HepG2 (cell line): ENCODE results near the gene S100A9. TPM values are rescaled to one million over a fixed set of nuclear protein-coding genes. Genes with fewer than 3 reads are reported as not detected.

ENCODE experiments used
- ATAC-seq: fragments of 200-7000 bp; cut with Tn5 transposase; 3 replicates; pipeline ENCODE4 v1.9.1; 2020; ENCODE audit warnings: mild to moderate bottlenecking, moderate library complexity
- BruUV-seq: library from RNA; stranded (reverse); fragments of 400-500 nt; replicated peaks from 2 replicates; lab custom pipeline; 2021; lab: Mats Ljungman, UMichigan
- CTCF ChIA-PET: fragments of 300-600 bp; formaldehyde crosslinking; extraction: SDS; loops from one replicate; lab custom pipeline; 2021; ENCODE audit warnings: low total read pairs, inconsistent platforms, low intra/inter-chr PET ratio; lab: Yijun Ruan, JAX
- POLR2A ChIA-PET: fragments of 350-600 bp; sonication (Branson Sonifier 250); formaldehyde crosslinking; loops from one replicate; lab custom pipeline; 2020; ENCODE audit warnings: antibody characterized with exemption, inconsistent platforms; lab: Yijun Ruan, JAX
- DNase-seq: peaks from one replicate; pipeline ENCODE4 v3.0.0-alpha.2; 2015; ENCODE audit warnings: low spot score
- FAIRE-seq: peaks from 3 replicates; lab custom pipeline; 2011; peaks lifted over from hg19 to GRCh38; lab: Jason Lieb, UNC
- H2AFZ ChIP-seq: one replicate; pipeline ENCODE4 v1.6.1; 2011; ENCODE audit warnings: low read length, inconsistent platforms
- H3K27ac ChIP-seq: fragments of 300-600 bp; 3 replicates; pipeline ENCODE4 v1.8.0; 2011; ENCODE audit warnings: mixed run types, mild to moderate bottlenecking, mixed read lengths, low read length, inconsistent platforms; ENCODE audit not compliant: insufficient read depth; ENCODE audit errors: extremely low read length
- H3K27me3 ChIP-seq, 2 experiments: fragments of 200-600 bp in 1 of 2; 2 replicates in 1 of 2; 3 replicates in 1 of 2; pipeline versions ENCODE4 v1.6.0 to v1.8.0; 2011; ENCODE audit warnings: low read length in 2 of 2, mild to moderate bottlenecking in 2 of 2, moderate library complexity in 2 of 2, inconsistent platforms in 1 of 2; ENCODE audit not compliant: insufficient read depth in 2 of 2, control insufficient read depth in 1 of 2
- H3K36me3 ChIP-seq, 2 experiments: fragments of 200-600 bp in 1 of 2; replicated peaks in 1 of 2; 2 replicates in 1 of 2; 3 replicates in 1 of 2; pipeline versions ENCODE4 v1.5.1 to v1.8.0; 2011; ENCODE audit warnings: low read length in 2 of 2, inconsistent platforms in 1 of 2; ENCODE audit not compliant: insufficient read depth in 2 of 2, control insufficient read depth in 1 of 2
- H3K4me1 ChIP-seq: 2 replicates; pipeline ENCODE4 v1.5.1; 2012; ENCODE audit warnings: low read length, inconsistent platforms; ENCODE audit not compliant: insufficient read depth
- H3K4me2 ChIP-seq: 2 replicates; pipeline ENCODE4 v1.6.0; 2011; ENCODE audit warnings: low read depth, low read length, inconsistent platforms
- H3K4me3 ChIP-seq, 3 experiments: fragments of 200-600 bp in 1 of 3; sonication (generic), shearing (Covaris generic) in 1 of 3; replicated peaks in 1 of 3; 2 replicates each; pipeline ENCODE4 v1.5.1; 2011 to 2016; ENCODE audit warnings: low read length in 3 of 3, inconsistent platforms in 2 of 3, low read depth in 2 of 3, mild to moderate bottlenecking in 2 of 3, control low read depth in 1 of 3, mixed read lengths in 1 of 3; ENCODE audit not compliant: insufficient read depth in 1 of 3
- H3K79me2 ChIP-seq: one replicate; pipeline ENCODE4 v1.6.1; 2011; ENCODE audit warnings: low read length, inconsistent platforms; ENCODE audit not compliant: insufficient read depth
- H3K9ac ChIP-seq: 2 replicates; pipeline ENCODE4 v1.6.0; 2011; ENCODE audit warnings: mild to moderate bottlenecking, low read depth, low read length, inconsistent platforms; ENCODE audit not compliant: insufficient read depth
- H3K9me3 ChIP-seq: 2 replicates; pipeline ENCODE4 v1.5.1; 2012; ENCODE audit warnings: mild to moderate bottlenecking, low read length
- H4K20me1 ChIP-seq: 2 replicates; pipeline ENCODE4 v1.6.0; 2011; ENCODE audit warnings: inconsistent platforms, mild to moderate bottlenecking, low read length, moderate library complexity; ENCODE audit not compliant: insufficient read depth
- KAT7 ChIP-seq: IDR thresholded peaks from 2 replicates; pipeline ENCODE4 v1.6.1; 2018; ENCODE audit warnings: borderline replicate concordance, missing compliant biosample characterization
- RBFOX2 ChIP-seq: fragments of 200-400 bp; formaldehyde crosslinking; IDR thresholded peaks from 2 replicates; pipeline ENCODE4 v1.6.1; 2017; ENCODE audit warnings: low read depth, mild to moderate bottlenecking, low read length
- ZNF326 ChIP-seq: sonication (generic); formaldehyde crosslinking; IDR thresholded peaks from 2 replicates; pipeline ENCODE4 v1.4.0; 2020; ENCODE audit warnings: missing genetic modification reagents, borderline replicate concordance
- ZNF644 ChIP-seq: IDR thresholded peaks from 2 replicates; pipeline ENCODE4 v1.6.1; 2016; ENCODE audit warnings: low read depth
- in situ Hi-C: cut with HindIII; loops from 2 replicates; pipeline ENCODE4 v1.10.0; 2017; ENCODE audit warnings: low pct_unique_long_range_greater_than_20kb; ENCODE audit not compliant: extremely low pct_ligation_motif_present
- intact Hi-C: fragments of 100-400 bp; cut with micrococcal nuclease; formaldehyde crosslinking; loops from one replicate; pipeline ENCODE4 v1.10.0; 2022; ENCODE audit not compliant: unreplicated experiment
- polyA plus RNA-seq, 8 experiments: library from polyadenylated mRNA; depleted of rRNA in 3 of 8; stranded (reverse) in 7 of 8; unstranded in 1 of 8; fragments of >200 nt; fragmentation: Illumina TruSeq in 4 of 8; extraction: Trizol in 4 of 8; gene quantifications; 2 replicates each; pipeline versions ENCODE4 v1.2.1 to v1.2.3, GENCODE V29; 2011 to 2016; ENCODE audit warnings: low read depth in 4 of 8, missing spikeins in 1 of 8, mixed read lengths in 1 of 8; ENCODE audit not compliant: insufficient read depth in 1 of 8
- total RNA-seq, 5 experiments: library from RNA; depleted of rRNA; stranded (reverse); fragments of >200 nt; fragmentation: Illumina TruSeq; extraction: Trizol; gene quantifications; 2 replicates each; pipeline ENCODE4 v1.2.3, GENCODE V29; 2016; ENCODE audit warnings: low read depth in 1 of 5
- TF ChIP-seq, protein P1 (sequence below): sonication (generic); formaldehyde crosslinking; IDR thresholded peaks from 2 replicates; pipeline ENCODE4 v1.4.0; 2020; ENCODE audit warnings: low read depth, missing genetic modification reagents

S100A9 gene
- total and polyA plus RNA-seq, 2 of the 13 experiments (the other 11 are each of a cell fraction or from before 2014, with no cell fraction given), result 0.31 to 0.69 TPM

DNA sequence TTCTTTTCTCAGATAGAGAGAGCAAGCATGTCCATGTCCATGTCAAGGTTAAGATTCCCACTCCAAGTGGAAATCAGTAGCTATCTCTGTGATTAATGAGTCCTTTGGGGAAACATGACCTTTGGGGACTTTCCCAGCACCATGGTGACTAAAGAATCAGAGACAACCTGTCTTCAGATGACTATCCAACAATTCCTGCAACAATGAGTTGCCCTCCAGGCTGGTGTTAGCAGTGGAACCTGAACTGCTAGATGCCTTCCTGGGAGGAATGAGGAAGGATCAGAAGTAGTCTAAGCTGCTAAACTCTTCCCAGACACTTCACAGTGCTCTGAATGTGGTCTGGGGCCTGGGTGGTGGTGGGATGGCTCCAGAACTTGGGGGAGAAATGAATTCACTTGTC lies 6.5 kb downstream of the S100A9 start:
- no peaks in the 10 kb centered on the region for H4K20me1 ChIP-seq
- no peak overlapping the region for H2AFZ ChIP-seq
- ChIA-PET POLR2A (no interaction called here), CTCF (no interaction called here)
- no peaks in the 10 kb centered on the region for H3K36me3 ChIP-seq
- H3K27ac ChIP-seq, result no peak overlapping the region
- no peaks in the 10 kb centered on the region for H3K79me2 ChIP-seq
- ATAC-seq, result no peak
- in situ Hi-C loops (no loop called here), intact Hi-C loops (no loop called here)
- H3K9ac ChIP-seq, result no peak overlapping the region
- peaks cover 1 to 5% of the 10 kb centered on the region in 2 experiments; a peak in 1 of 5 replicates for H3K27me3 ChIP-seq
- H3K4me1 ChIP-seq, result no peaks in the 10 kb centered on the region
- H3K4me3 ChIP-seq, result no peak overlapping the region
- FAIRE-seq, result no peak
- TF ChIP-seq, protein P1, sequence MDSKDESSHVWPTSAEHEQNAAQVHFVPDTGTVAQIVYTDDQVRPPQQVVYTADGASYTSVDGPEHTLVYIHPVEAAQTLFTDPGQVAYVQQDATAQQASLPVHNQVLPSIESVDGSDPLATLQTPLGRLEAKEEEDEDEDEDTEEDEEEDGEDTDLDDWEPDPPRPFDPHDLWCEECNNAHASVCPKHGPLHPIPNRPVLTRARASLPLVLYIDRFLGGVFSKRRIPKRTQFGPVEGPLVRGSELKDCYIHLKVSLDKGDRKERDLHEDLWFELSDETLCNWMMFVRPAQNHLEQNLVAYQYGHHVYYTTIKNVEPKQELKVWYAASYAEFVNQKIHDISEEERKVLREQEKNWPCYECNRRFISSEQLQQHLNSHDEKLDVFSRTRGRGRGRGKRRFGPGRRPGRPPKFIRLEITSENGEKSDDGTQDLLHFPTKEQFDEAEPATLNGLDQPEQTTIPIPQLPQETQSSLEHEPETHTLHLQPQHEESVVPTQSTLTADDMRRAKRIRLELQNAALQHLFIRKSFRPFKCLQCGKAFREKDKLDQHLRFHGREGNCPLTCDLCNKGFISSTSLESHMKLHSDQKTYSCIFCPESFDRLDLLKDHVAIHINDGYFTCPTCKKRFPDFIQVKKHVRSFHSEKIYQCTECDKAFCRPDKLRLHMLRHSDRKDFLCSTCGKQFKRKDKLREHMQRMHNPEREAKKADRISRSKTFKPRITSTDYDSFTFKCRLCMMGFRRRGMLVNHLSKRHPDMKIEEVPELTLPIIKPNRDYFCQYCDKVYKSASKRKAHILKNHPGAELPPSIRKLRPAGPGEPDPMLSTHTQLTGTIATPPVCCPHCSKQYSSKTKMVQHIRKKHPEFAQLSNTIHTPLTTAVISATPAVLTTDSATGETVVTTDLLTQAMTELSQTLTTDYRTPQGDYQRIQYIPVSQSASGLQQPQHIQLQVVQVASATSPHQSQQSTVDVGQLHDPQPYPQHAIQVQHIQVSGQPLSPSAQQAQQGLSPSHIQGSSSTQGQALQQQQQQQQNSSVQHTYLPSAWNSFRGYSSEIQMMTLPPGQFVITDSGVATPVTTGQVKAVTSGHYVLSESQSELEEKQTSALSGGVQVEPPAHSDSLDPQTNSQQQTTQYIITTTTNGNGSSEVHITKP, result no peak
- TF ChIP-seq RBFOX2 (no peak), KAT7 (CRISPR knock-in tag) (no peak), ZNF644 (CRISPR knock-in tag) (no peak), ZNF326 (CRISPR knock-in tag) (no peak)
- no TSS peak for BruUV-seq
- H3K9me3 ChIP-seq, result no peaks in the 10 kb centered on the region
- DNase-seq, result no peak
- H3K4me2 ChIP-seq, result no peak overlapping the region
